DOHH2 (cell line): ENCODE measurements around the gene CEP112.

Experiments used
- EZH2phosphoT487 ChIP-seq: fragments of 200-600 bp; sonication (generic); IDR thresholded peaks from 2 replicates; pipeline ENCODE4 v1.6.1; 2017; ENCODE audit warnings: borderline replicate concordance, mild to moderate bottlenecking, antibody characterized with exemption, low read length, moderate library complexity, mixed read lengths
- TF ChIP-seq, protein P1 (sequence below): fragments of 200-600 bp; sonication (generic); IDR thresholded peaks from one replicate; pipeline ENCODE4 v1.5.1; 2014; ENCODE audit warnings: antibody characterized with exemption, mild to moderate bottlenecking, low read depth, low read length; ENCODE audit not compliant: poor library complexity, severe bottlenecking

DNA sequence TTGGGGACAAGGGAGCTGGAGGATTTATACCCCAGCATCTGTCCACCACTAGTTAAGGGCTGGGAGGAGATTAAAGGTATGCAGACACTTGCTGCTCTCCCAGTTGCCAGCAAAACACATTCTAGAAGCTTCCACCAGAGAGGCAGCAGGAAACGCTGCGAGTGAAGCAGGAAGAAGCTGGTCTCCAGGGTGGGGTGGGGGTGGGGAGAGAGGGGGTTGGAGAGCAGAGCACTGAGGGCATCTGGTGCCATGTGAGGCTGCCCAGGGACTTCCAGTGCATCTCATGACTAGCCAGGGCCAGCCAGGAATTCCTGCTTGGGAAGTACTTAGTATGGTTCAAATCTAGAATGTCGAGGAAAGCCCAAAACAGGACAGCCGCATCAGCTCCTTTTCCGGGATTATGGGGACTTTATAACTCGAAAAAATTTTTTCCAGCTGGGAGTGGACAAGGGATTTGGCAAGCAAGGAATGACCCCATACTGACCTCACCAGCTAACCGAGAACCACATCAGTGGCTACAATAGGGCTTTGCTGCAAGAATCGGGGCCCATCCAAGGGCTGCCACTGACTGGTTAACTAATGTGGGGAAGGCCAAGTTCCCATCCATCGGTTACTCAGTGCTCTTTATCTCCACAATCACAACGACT, 604.3 kb downstream of the CEP112 start:
- TF ChIP-seq, protein P1, sequence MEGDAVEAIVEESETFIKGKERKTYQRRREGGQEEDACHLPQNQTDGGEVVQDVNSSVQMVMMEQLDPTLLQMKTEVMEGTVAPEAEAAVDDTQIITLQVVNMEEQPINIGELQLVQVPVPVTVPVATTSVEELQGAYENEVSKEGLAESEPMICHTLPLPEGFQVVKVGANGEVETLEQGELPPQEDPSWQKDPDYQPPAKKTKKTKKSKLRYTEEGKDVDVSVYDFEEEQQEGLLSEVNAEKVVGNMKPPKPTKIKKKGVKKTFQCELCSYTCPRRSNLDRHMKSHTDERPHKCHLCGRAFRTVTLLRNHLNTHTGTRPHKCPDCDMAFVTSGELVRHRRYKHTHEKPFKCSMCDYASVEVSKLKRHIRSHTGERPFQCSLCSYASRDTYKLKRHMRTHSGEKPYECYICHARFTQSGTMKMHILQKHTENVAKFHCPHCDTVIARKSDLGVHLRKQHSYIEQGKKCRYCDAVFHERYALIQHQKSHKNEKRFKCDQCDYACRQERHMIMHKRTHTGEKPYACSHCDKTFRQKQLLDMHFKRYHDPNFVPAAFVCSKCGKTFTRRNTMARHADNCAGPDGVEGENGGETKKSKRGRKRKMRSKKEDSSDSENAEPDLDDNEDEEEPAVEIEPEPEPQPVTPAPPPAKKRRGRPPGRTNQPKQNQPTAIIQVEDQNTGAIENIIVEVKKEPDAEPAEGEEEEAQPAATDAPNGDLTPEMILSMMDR: no peak
- TF ChIP-seq EZH2phosphoT487: no peak
